Endothelial cell (in vitro differentiated cells): ENCODE data around the gene PYY. TPM values are rescaled to one million over a fixed set of nuclear protein-coding genes. Genes with fewer than 3 reads are reported as not detected.
A peak's percentile ranks its signal among the peaks of the same experiment; 100 is the strongest.

Experiments
- DNase-seq: peaks from one replicate; pipeline ENCODE4 v3.0.0; 2021; ENCODE audit warnings: low spot score
- H3K27ac Mint-ChIP-seq: one replicate; pipeline ENCODE4 v1.8.0; 2021; ENCODE audit warnings: mixed read lengths, inconsistent platforms; ENCODE audit not compliant: unreplicated experiment
- H3K27me3 Mint-ChIP-seq: one replicate; pipeline ENCODE4 v1.8.0; 2021; ENCODE audit warnings: mild to moderate bottlenecking, moderate library complexity, mixed read lengths, inconsistent platforms; ENCODE audit not compliant: unreplicated experiment
- H3K36me3 Mint-ChIP-seq: one replicate; pipeline ENCODE4 v1.8.0; 2021; ENCODE audit warnings: mild to moderate bottlenecking, low read depth, mixed read lengths, inconsistent platforms; ENCODE audit not compliant: unreplicated experiment
- H3K4me1 Mint-ChIP-seq: one replicate; pipeline ENCODE4 v1.8.0; 2021; ENCODE audit warnings: mild to moderate bottlenecking, mixed read lengths, inconsistent platforms; ENCODE audit not compliant: unreplicated experiment
- H3K4me3 Mint-ChIP-seq: one replicate; pipeline ENCODE4 v1.8.0; 2021; ENCODE audit warnings: mild to moderate bottlenecking, mixed read lengths, inconsistent platforms; ENCODE audit not compliant: unreplicated experiment
- H3K9me3 Mint-ChIP-seq: one replicate; pipeline ENCODE4 v1.8.0; 2021; ENCODE audit warnings: mixed read lengths, inconsistent platforms; ENCODE audit not compliant: unreplicated experiment
- total RNA-seq: library from RNA; stranded (reverse); fragmentation: NEBNext Ultra II Directional; extraction: Animal tissue kit (Norgen Biotek cat#: 25700); gene quantifications from one replicate; pipeline ENCODE4 v1.2.1, GENCODE V29; 2021; ENCODE audit not compliant: unreplicated experiment
- TF ChIP-seq, protein P1 (sequence below): fragments of 200-600 bp; sonication (generic); IDR thresholded peaks from one replicate; pipeline ENCODE4 v1.5.0; 2021; ENCODE audit warnings: antibody characterized with exemption; ENCODE audit not compliant: unreplicated experiment

PYY gene
- total RNA-seq, 1 donor from 2014 or later: not detected

DNA sequence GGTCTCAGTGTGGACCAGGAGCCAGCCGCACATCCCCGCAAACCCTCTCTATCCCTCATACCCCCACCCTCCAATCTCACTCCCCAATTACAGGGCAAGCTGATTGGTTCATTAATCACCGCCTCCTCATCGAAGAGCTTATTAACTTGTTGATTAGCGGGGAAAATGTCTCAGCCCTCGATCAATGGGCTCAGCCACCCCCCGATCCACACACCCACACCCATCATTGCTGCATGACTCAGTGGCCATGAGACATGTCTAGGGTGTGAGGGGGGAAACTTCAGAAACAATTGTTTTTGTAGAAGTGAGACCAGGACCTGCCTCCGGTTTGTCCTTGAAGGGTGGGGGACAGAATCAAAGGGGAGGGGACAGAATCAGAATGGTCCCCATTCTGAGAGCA lies 2.5 kb upstream of the PYY start:
- H3K4me3 Mint-ChIP-seq: no peak overlapping the region
- H3K27ac Mint-ChIP-seq: no peak overlapping the region
- TF ChIP-seq, protein P1, sequence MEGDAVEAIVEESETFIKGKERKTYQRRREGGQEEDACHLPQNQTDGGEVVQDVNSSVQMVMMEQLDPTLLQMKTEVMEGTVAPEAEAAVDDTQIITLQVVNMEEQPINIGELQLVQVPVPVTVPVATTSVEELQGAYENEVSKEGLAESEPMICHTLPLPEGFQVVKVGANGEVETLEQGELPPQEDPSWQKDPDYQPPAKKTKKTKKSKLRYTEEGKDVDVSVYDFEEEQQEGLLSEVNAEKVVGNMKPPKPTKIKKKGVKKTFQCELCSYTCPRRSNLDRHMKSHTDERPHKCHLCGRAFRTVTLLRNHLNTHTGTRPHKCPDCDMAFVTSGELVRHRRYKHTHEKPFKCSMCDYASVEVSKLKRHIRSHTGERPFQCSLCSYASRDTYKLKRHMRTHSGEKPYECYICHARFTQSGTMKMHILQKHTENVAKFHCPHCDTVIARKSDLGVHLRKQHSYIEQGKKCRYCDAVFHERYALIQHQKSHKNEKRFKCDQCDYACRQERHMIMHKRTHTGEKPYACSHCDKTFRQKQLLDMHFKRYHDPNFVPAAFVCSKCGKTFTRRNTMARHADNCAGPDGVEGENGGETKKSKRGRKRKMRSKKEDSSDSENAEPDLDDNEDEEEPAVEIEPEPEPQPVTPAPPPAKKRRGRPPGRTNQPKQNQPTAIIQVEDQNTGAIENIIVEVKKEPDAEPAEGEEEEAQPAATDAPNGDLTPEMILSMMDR: no peak
- H3K9me3 Mint-ChIP-seq: no peaks in the 10 kb centered on the region
- H3K27me3 Mint-ChIP-seq: peaks cover 20% of the 10 kb centered on the region
- H3K36me3 Mint-ChIP-seq: no peaks in the 10 kb centered on the region
- no peaks in the 10 kb centered on the region for H3K4me1 Mint-ChIP-seq
- no peak for DNase-seq

DNA sequence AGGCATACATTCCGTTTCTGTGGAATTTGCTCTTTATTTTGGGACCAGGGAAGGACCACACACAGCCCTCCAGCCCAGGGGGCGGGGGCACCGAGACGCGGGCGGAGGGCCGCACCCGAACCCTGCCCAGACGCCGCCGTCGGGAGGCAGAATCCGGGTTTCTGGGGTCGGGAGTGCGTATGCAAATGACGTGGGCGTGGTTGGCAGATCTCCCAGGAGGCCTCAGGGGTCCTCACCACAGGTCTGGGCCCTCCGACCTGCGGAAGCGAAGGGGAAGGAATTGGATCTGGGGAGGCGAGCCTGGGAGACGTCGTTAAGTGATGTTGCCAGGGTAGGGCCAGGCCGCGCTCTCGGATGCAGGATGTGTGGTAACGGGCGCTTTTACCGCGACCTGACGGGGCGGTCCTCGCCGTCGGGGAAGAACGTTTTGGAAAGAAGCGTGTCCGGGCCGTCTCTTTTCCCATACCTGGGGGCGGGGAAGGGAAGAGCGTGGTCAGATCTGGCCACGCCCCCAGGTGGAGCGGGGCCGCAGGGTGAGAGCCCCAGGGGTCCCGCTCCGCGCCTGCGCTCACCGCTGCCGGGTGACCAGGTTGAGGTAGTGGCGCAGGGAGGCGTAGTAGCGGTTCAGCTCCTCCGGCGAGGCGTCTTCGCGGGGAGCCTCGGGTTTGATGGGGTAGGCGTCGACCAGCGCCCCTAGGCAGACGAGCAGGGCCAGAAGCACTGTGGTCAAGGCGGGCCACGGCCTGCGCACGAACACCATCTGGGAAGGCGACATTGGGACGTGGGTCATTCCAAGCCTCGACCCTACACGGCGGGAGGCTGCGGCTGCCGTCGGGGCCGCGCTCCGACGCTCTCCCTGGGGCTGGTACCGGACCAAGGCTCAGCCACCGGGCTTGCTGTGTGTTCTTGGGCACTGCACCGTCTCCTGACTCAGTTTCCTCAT lies 745 bp downstream of the PYY start:
- Mint-ChIP-seq H3K27me3 (peaks cover 20% of the 10 kb centered on the region), H3K9me3 (no peaks in the 10 kb centered on the region), H3K4me3 (peak overlapping the region; percentile 74), H3K36me3 (no peaks in the 10 kb centered on the region), H3K4me1 (peaks cover 1% of the 10 kb centered on the region), H3K27ac (no peak overlapping the region)
- TF ChIP-seq, protein P1: no peak
- peak; percentile 30 for DNase-seq

DNA sequence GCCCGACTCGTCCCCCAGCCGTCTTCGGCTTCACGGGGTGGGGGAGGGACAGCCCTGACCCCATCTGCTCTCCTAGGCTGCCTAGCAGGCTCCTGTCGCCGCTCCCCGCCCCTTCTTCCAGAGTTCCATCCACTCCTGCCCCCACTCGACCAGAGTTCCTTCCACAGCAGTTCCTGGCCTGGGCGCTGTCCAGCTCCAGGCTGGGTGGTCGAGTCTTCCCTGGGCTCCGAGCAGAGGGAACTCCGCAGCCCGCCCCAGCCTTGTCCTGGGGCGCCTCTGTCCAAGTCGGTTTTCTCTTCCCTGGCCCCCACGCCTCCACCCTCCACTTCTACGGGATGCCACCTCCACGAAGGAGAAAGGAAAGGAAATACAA lies 1.4 kb downstream of the PYY start:
- DNase-seq: peak; percentile 44
- Mint-ChIP-seq H3K36me3 (no peaks in the 10 kb centered on the region), H3K4me1 (peaks cover 8% of the 10 kb centered on the region), H3K27me3 (peaks cover 20% of the 10 kb centered on the region), H3K4me3 (peak overlapping the region; percentile 67), H3K9me3 (no peaks in the 10 kb centered on the region), H3K27ac (no peak overlapping the region)
- TF ChIP-seq, protein P1: no peak

DNA sequence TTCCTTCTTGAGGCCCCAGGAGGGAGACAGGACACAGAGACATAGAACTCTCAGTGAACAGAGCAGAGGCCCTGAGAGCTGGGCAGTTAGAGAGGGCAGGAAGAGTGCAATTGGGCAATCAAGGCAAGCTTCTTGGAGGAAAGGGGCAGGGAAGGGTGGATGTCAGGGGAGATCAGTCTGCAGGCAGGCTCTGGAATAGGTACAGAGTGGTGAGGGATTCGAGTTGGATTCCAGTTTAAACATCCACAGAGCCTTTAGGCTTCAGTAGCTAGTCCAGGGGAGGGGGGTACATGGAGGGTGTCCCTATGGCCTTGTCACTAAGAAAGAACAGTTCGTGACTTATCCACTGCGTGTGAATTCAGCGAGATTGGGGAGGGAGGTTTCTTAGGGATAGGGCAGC lies 2.0 kb downstream of the PYY start:
- no peaks in the 10 kb centered on the region for H3K9me3 Mint-ChIP-seq
- no peak for DNase-seq
- H3K27me3 Mint-ChIP-seq: peaks cover 20% of the 10 kb centered on the region
- no peak overlapping the region for H3K27ac Mint-ChIP-seq
- TF ChIP-seq, protein P1: no peak
- no peak overlapping the region for H3K4me3 Mint-ChIP-seq
- peaks cover 8% of the 10 kb centered on the region for H3K4me1 Mint-ChIP-seq
- no peaks in the 10 kb centered on the region for H3K36me3 Mint-ChIP-seq

DNA sequence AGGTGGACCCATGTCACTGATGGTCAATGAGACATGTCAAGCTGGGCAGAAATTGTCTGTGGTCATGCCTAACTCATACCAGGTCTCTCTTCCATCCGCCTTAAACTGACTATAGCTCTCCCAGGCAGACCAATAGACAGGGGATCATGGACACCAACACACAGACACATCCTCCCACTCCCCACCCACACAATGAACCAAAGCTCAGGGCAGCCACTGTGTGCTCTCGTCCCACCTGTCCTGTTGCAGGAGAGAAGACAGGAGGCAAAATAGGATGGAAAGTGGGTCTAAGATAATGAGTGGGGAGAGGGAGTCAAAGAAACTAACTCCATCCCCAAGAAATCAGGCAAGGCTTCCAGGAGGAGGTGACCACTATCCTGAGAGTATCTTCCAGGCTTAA lies 3.2 kb downstream of the PYY start:
- H3K4me3 Mint-ChIP-seq: no peak overlapping the region
- H3K27me3 Mint-ChIP-seq: peaks cover 12% of the 10 kb centered on the region
- no peak overlapping the region for H3K27ac Mint-ChIP-seq
- H3K4me1 Mint-ChIP-seq: peaks cover 8% of the 10 kb centered on the region
- TF ChIP-seq, protein P1: no peak
- no peaks in the 10 kb centered on the region for H3K36me3 Mint-ChIP-seq
- DNase-seq: no peak
- H3K9me3 Mint-ChIP-seq: no peaks in the 10 kb centered on the region
